Ectodermal cell (in vitro differentiated cells): ENCODE data around the gene PLEKHA8.

Source experiments
- H3K27ac ChIP-seq: 2 replicates; pipeline ENCODE4 v1.7.0; 2013; ENCODE audit warnings: mild to moderate bottlenecking, low read depth, low read length; ENCODE audit not compliant: insufficient read depth, poor library complexity, severe bottlenecking
- H3K27me3 ChIP-seq: 2 replicates; pipeline ENCODE4 v1.7.0; 2013; ENCODE audit warnings: mild to moderate bottlenecking, low read length; ENCODE audit not compliant: insufficient read depth, control insufficient read depth, poor library complexity, severe bottlenecking
- H3K36me3 ChIP-seq: one replicate; pipeline ENCODE4 v1.7.0; 2013; ENCODE audit warnings: low read length; ENCODE audit not compliant: control insufficient read depth, insufficient read depth
- H3K4me1 ChIP-seq: one replicate; pipeline ENCODE4 v1.7.0; 2013; ENCODE audit warnings: low read length; ENCODE audit not compliant: control insufficient read depth, insufficient read depth
- H3K4me3 ChIP-seq: 2 replicates; pipeline ENCODE4 v1.7.0; 2013; ENCODE audit warnings: low read depth, low read length, control low read depth; ENCODE audit not compliant: insufficient read depth
- H3K9me3 ChIP-seq: 2 replicates; pipeline ENCODE4 v1.7.0; 2013; ENCODE audit warnings: mild to moderate bottlenecking, low read length, moderate library complexity; ENCODE audit not compliant: control insufficient read depth
- WGBS, 2 experiments: methylation state at CpG; one replicate each; pipeline ENCODE4 v1.1.7; 2013; ENCODE audit warnings: missing lambda C conversion rate in 2 of 2; 5-methylcytosine and 5-hydroxymethylcytosine counted together

PLEKHA8 gene

GRCh38 chr7:30149640-30150272, 121.5 kb downstream of the PLEKHA8 start:
- 93 to 96% methylated on average over 7 of the region's 7 CpGs for WGBS, 2 experiments
- H3K9me3 ChIP-seq, result no peaks in the 10 kb centered on the region
- no peak overlapping the region for H3K4me3 ChIP-seq
- no peak overlapping the region for H3K27ac ChIP-seq
- H3K36me3 ChIP-seq, result no peaks in the 10 kb centered on the region
- peaks cover 9% of the 10 kb centered on the region for H3K4me1 ChIP-seq
- no peaks in the 10 kb centered on the region for H3K27me3 ChIP-seq

DNA sequence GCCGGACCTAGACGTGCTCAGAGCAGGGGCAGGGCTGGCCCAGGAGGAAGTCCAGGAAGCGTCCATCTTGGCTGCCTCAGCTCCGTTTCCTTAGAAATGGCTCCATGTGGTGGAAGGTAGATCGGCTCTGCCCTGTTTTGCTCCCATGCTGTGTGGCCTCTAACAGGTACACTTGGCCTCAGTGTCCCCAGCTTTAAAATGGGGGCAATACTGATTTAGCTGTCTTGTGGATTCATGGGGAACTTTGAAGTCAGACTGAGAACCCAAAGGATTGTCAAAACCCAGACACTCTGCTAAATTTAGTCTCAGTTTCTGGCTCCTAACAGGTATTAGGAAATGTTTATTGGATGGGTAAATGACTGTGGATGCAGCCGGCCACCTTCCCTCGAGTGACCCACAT, 122.5 kb downstream of the PLEKHA8 start:
- no peaks in the 10 kb centered on the region for H3K9me3 ChIP-seq
- no peak overlapping the region for H3K4me3 ChIP-seq
- no peaks in the 10 kb centered on the region for H3K27me3 ChIP-seq
- peaks cover 8% of the 10 kb centered on the region for H3K4me1 ChIP-seq
- no peak overlapping the region for H3K27ac ChIP-seq
- no peaks in the 10 kb centered on the region for H3K36me3 ChIP-seq
- 94 to 95% methylated on average over 7 of the region's 7 CpGs for WGBS, 2 experiments

- Histone ChIP-seq H3K36me3 (no peaks in the 10 kb centered on the region), H3K9me3 (no peaks in the 10 kb centered on the region), H3K27me3 (no peaks in the 10 kb centered on the region), H3K27ac (no peak overlapping the region), H3K4me3 (no peak overlapping the region), H3K4me1 (no peaks in the 10 kb centered on the region)
- WGBS, 2 experiments, result 88 to 89% methylated on average over 9 of the region's 9 CpGs
Measured at GRCh38 chr7:30154111-30154587, 125.9 kb downstream of the PLEKHA8 start.

- 85 to 91% methylated on average over 8 of the region's 8 CpGs for WGBS, 2 experiments
- H3K27ac ChIP-seq, result no peak overlapping the region
- H3K36me3 ChIP-seq, result no peaks in the 10 kb centered on the region
- H3K4me3 ChIP-seq, result no peak overlapping the region
- no peaks in the 10 kb centered on the region for H3K9me3 ChIP-seq
- H3K4me1 ChIP-seq, result no peaks in the 10 kb centered on the region
- no peaks in the 10 kb centered on the region for H3K27me3 ChIP-seq
Measured at GRCh38 chr7:30155481-30155880, 127.3 kb downstream of the PLEKHA8 start.

DNA sequence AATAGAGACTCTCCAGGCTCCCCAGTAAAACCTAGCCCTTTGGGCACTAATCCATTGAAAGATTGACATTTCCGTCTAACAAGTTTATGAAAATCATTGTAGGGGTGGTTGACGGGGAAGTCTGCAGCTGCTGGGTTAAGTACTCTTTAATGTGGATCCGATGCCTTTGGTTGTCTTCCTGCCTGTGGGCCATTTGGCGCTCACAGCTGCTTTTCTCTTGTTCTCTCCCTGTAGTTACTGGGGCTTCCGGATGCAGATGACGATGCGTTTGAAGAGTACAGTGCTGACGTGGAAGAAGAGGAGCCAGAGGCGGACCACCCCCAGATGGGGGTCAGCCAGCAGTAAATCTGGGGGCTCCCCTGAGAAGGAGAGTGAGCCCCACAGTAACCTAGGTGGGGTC, 129.0 kb downstream of the PLEKHA8 start:
- H3K36me3 ChIP-seq, result no peaks in the 10 kb centered on the region
- H3K27ac ChIP-seq, result no peak overlapping the region
- WGBS, 2 experiments, result 80 to 83% methylated on average over 9 of the region's 9 CpGs
- H3K4me3 ChIP-seq, result no peak overlapping the region
- no peaks in the 10 kb centered on the region for H3K27me3 ChIP-seq
- no peaks in the 10 kb centered on the region for H3K9me3 ChIP-seq
- peaks cover 10% of the 10 kb centered on the region for H3K4me1 ChIP-seq

GRCh38 chr7:30159163-30159562, 131.0 kb downstream of the PLEKHA8 start:
- Histone ChIP-seq H3K27me3 (no peaks in the 10 kb centered on the region), H3K4me3 (no peak overlapping the region), H3K4me1 (peaks cover 19% of the 10 kb centered on the region), H3K9me3 (no peaks in the 10 kb centered on the region), H3K27ac (no peak overlapping the region), H3K36me3 (no peaks in the 10 kb centered on the region)
- 99% methylated on average over 4 of the region's 4 CpGs for WGBS, 2 experiments

GRCh38 chr7:30159698-30160143, 131.5 kb downstream of the PLEKHA8 start:
- H3K4me1 ChIP-seq, result peaks cover 19% of the 10 kb centered on the region

DNA sequence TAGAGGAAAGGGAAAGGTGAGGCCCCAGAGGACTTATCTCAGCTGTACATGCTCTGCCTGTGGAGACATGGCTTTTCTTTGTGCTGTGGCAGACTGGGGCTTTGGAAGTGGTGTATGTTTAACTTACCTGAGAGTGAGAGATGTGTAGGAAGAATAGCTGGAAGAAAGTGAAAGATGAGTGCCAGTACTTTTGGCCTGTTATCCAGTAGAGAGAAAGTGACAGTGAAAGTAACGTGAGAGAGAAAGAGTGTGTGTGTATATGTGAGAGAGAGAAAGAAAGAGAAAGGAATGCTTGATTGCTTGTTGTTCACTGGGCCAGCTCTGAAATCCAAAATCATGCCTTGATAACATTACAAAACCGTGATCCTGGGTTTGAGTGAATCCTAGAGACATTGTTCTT, 132.1 kb downstream of the PLEKHA8 start:
- no peaks in the 10 kb centered on the region for H3K27me3 ChIP-seq
- WGBS, 2 experiments, result 95 to 96% methylated on average over 2 of the region's 2 CpGs
- peaks cover 19% of the 10 kb centered on the region for H3K4me1 ChIP-seq
- no peaks in the 10 kb centered on the region for H3K9me3 ChIP-seq
- H3K4me3 ChIP-seq, result no peak overlapping the region
- H3K27ac ChIP-seq, result no peak overlapping the region
- H3K36me3 ChIP-seq, result no peaks in the 10 kb centered on the region

More at GRCh38 chr7:30159698-30160143, 131.5 kb downstream of the PLEKHA8 start:
- no peak overlapping the region for H3K27ac ChIP-seq
- no peaks in the 10 kb centered on the region for H3K27me3 ChIP-seq
- no peaks in the 10 kb centered on the region for H3K9me3 ChIP-seq
- 79 to 80% methylated on average over 6 of the region's 6 CpGs for WGBS, 2 experiments
- no peaks in the 10 kb centered on the region for H3K36me3 ChIP-seq
- no peak overlapping the region for H3K4me3 ChIP-seq

DNA sequence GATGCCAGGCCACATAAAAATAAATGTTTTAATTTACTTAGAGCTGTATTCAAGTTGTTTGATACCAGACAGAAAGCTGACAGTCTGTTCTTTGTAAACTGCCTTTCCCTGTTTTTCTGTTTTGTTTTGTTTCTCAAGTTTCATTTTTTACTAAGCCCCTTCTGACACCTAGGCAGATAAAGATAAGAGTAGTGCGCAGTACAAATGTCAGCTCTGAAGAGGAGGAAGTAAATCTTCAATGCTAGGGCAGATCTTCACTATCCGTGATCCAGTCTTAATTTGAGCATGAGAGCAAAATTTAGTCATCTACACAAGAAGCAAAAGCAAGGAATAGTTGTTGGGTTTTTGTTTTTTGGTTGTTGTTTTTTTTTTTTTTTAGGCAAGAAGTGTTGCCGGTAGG, 133.9 kb downstream of the PLEKHA8 start:
- Histone ChIP-seq H3K27me3 (no peaks in the 10 kb centered on the region), H3K4me3 (no peak overlapping the region), H3K27ac (no peak overlapping the region), H3K4me1 (peaks cover 19% of the 10 kb centered on the region), H3K36me3 (no peaks in the 10 kb centered on the region), H3K9me3 (no peaks in the 10 kb centered on the region)
- WGBS, 2 experiments, result 75 to 77% methylated on average over 3 of the region's 3 CpGs

DNA sequence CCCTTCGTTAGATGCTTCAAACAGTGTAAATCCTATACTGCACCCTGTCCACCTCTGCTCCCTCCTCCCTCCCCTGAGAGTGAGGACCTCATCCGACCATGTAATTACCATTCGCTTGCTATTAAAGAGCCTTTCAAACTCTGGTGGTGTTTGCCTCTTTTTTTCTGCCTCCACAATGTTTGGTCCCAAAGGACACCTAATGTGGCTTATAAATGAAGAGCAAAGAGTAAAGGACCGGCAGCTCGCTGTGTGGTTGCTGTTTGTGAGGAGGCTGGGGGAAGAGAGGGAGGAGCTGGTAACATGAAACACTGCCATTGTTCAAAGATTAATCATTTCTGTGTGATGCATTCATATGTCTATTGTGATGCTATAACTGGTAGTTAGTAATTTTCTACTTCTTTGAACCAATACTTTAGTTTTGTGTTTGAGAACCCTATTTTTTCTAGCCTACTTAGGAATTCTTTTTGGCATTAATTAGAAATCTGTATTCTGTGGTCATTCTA, 134.5 kb downstream of the PLEKHA8 start:
- Histone ChIP-seq H3K4me3 (no peak overlapping the region), H3K9me3 (no peaks in the 10 kb centered on the region), H3K36me3 (no peaks in the 10 kb centered on the region), H3K4me1 (peaks cover 19% of the 10 kb centered on the region), H3K27ac (peak overlapping the region; percentile 44), H3K27me3 (no peaks in the 10 kb centered on the region)
- WGBS, 2 experiments, result 4 to 6% methylated on average over 5 of the region's 5 CpGs
